H1 (cell line): Measurements from ENCODE around the gene SFXN2. TPM values are rescaled to one million over a fixed set of nuclear protein-coding genes. Genes with fewer than 3 reads are reported as not detected.

Source experiments
- CTCF ChIA-PET: fragments of 300-600 bp; sonication (Branson Sonifier 250); formaldehyde crosslinking; loops from one replicate; lab custom pipeline; 2021; ENCODE audit not compliant: partially characterized antibody; lab: Charles Lee
- POLR2A ChIA-PET: fragments of 300-600 bp; sonication (Branson Sonifier 250); formaldehyde crosslinking; loops from one replicate; lab custom pipeline; 2021; ENCODE audit warnings: inconsistent platforms; ENCODE audit not compliant: partially characterized antibody; lab: Charles Lee
- DNase-seq, 2 experiments: peaks; one replicate each; pipeline versions ENCODE4 v3.0.0 to v3.0.0-alpha.2; 2010 to 2022; ENCODE audit warnings: low spot score in 2 of 2, low read depth in 1 of 2, mixed read lengths in 1 of 2
- FAIRE-seq: peaks from 2 replicates; lab custom pipeline; 2011; peaks lifted over from hg19 to GRCh38; lab: Jason Lieb, UNC
- H2AFZ ChIP-seq: 2 replicates; pipeline ENCODE4 v1.8.1; 2012; ENCODE audit warnings: low read length, inconsistent platforms
- H2AK5ac ChIP-seq: 2 replicates; pipeline ENCODE4 v1.6.1; 2013; ENCODE audit warnings: low read depth, low read length
- H2BK120ac ChIP-seq: replicated peaks from 2 replicates; pipeline ENCODE3; 2013; ENCODE audit warnings: low read depth, low read length, inconsistent platforms
- H2BK12ac ChIP-seq: 2 replicates; pipeline ENCODE4 v1.6.1; 2013; ENCODE audit warnings: low read depth, low read length
- H2BK15ac ChIP-seq: 2 replicates; pipeline ENCODE4 v1.6.1; 2013; ENCODE audit warnings: low read length
- H2BK20ac ChIP-seq: 2 replicates; pipeline ENCODE4 v1.6.1; 2013; ENCODE audit warnings: low read length
- H2BK5ac ChIP-seq: 2 replicates; pipeline ENCODE4 v1.6.1; 2013; ENCODE audit warnings: low read depth, low read length
- H3K14ac ChIP-seq: 2 replicates; pipeline ENCODE4 v1.6.1; 2013; ENCODE audit warnings: inconsistent platforms; ENCODE audit not compliant: insufficient read length
- H3K18ac ChIP-seq: 2 replicates; pipeline ENCODE4 v1.6.1; 2013; ENCODE audit warnings: low read length; ENCODE audit errors: extremely low read depth
- H3K23ac ChIP-seq: 2 replicates; pipeline ENCODE4 v1.6.1; 2013; ENCODE audit warnings: inconsistent platforms; ENCODE audit not compliant: insufficient read length
- H3K23me2 ChIP-seq: 2 replicates; pipeline ENCODE4 v1.6.1; 2013; ENCODE audit warnings: low read depth, low read length
- H3K27ac ChIP-seq: 2 replicates; pipeline ENCODE4 v1.6.1; 2011; ENCODE audit warnings: low read depth, low read length, inconsistent platforms
- H3K27me3 ChIP-seq, 4 experiments: replicated peaks in 1 of 4; 1 replicate in 1 of 4; 2 replicates in 3 of 4; pipeline versions ENCODE4 v1.6.1 to v1.8.1; 2011 to 2013; ENCODE audit warnings: low read length in 3 of 4, mild to moderate bottlenecking in 3 of 4, inconsistent platforms in 2 of 4, mixed read lengths in 2 of 4, moderate library complexity in 1 of 4; ENCODE audit not compliant: control insufficient read depth in 3 of 4, insufficient read depth in 3 of 4; ENCODE audit errors: extremely low read depth in 1 of 4
- H3K36me3 ChIP-seq, 4 experiments: 2 replicates each; pipeline versions ENCODE4 v1.6.1 to v1.8.1; 2011 to 2013; ENCODE audit warnings: mild to moderate bottlenecking in 4 of 4, low read length in 3 of 4, moderate library complexity in 2 of 4, control low read depth in 1 of 4, inconsistent platforms in 1 of 4; ENCODE audit not compliant: insufficient read depth in 4 of 4, control insufficient read depth in 2 of 4
- H3K4ac ChIP-seq: replicated peaks from 2 replicates; pipeline ENCODE3; 2013; ENCODE audit warnings: low read length, low read depth, mixed read lengths, inconsistent platforms; ENCODE audit not compliant: insufficient read length
- H3K4me1 ChIP-seq, 4 experiments: replicated peaks in 1 of 4; 1 replicate in 1 of 4; 2 replicates in 3 of 4; pipeline versions ENCODE4 v1.6.1 to v1.8.1; 2011 to 2013; ENCODE audit warnings: low read length in 3 of 4, inconsistent platforms in 2 of 4, mixed read lengths in 1 of 4; ENCODE audit not compliant: insufficient read depth in 4 of 4, control insufficient read depth in 3 of 4
- H3K4me2 ChIP-seq, 2 experiments: 2 replicates each; pipeline versions ENCODE4 v1.6.1 to v1.8.1; 2011 to 2013; ENCODE audit warnings: low read depth in 2 of 2, low read length in 2 of 2, control low read depth in 1 of 2, inconsistent platforms in 1 of 2, mild to moderate bottlenecking in 1 of 2; ENCODE audit not compliant: insufficient read depth in 1 of 2
- H3K4me3 ChIP-seq, 4 experiments: fragments of 200-600, 300-600 bp in 1 of 4; sonication (generic), shearing (Covaris generic), sonication (Bioruptor Twin) in 1 of 4; 2 replicates each; pipeline versions ENCODE4 v1.5.1 to v1.8.1; 2011 to 2016; ENCODE audit warnings: low read length in 4 of 4, low read depth in 3 of 4, control low read depth in 2 of 4, inconsistent platforms in 2 of 4, mild to moderate bottlenecking in 2 of 4, mixed read lengths in 1 of 4, moderate library complexity in 1 of 4; ENCODE audit not compliant: insufficient read depth in 2 of 4; ENCODE audit errors: extremely low read depth in 1 of 4
- H3K56ac ChIP-seq: replicated peaks from 2 replicates; pipeline ENCODE3; 2013; ENCODE audit warnings: low read depth, mild to moderate bottlenecking, mixed read lengths, low read length, inconsistent platforms; ENCODE audit not compliant: insufficient read length
- H3K79me1 ChIP-seq: 2 replicates; pipeline ENCODE4 v1.6.1; 2013; ENCODE audit warnings: low read depth, low read length, control low read depth
- H3K79me2 ChIP-seq, 2 experiments: 2 replicates each; pipeline versions ENCODE4 v1.6.1 to v1.8.1; 2012 to 2013; ENCODE audit warnings: low read length in 2 of 2, mild to moderate bottlenecking in 2 of 2, inconsistent platforms in 1 of 2; ENCODE audit not compliant: insufficient read depth in 2 of 2, control insufficient read depth in 1 of 2
- H3K9ac ChIP-seq, 4 experiments: replicated peaks in 1 of 4; 1 replicate in 1 of 4; 2 replicates in 3 of 4; pipeline versions ENCODE4 v1.6.1 to v1.8.1; 2011 to 2013; ENCODE audit warnings: low read depth in 3 of 4, low read length in 3 of 4, control low read depth in 2 of 4, mild to moderate bottlenecking in 2 of 4, moderate library complexity in 2 of 4, inconsistent platforms in 1 of 4; ENCODE audit errors: extremely low read depth in 1 of 4
- H3K9me3 ChIP-seq, 2 experiments: 2 replicates each; pipeline versions ENCODE4 v1.6.1 to v1.8.1; 2012 to 2013; ENCODE audit warnings: mild to moderate bottlenecking in 2 of 2, moderate library complexity in 2 of 2, control low read depth in 1 of 2, inconsistent platforms in 1 of 2, low read depth in 1 of 2, low read length in 1 of 2, mixed read lengths in 1 of 2; ENCODE audit not compliant: insufficient read depth in 2 of 2
- H4K20me1 ChIP-seq, 2 experiments: replicated peaks in 1 of 2; 2 replicates each; pipeline versions ENCODE3 to v1.8.1; 2011 to 2013; ENCODE audit warnings: inconsistent platforms in 2 of 2, low read length in 2 of 2, mild to moderate bottlenecking in 1 of 2; ENCODE audit not compliant: insufficient read depth in 2 of 2, control insufficient read depth in 1 of 2
- H4K5ac ChIP-seq: 2 replicates; pipeline ENCODE4 v1.6.1; 2013; ENCODE audit warnings: low read length, low read depth, mixed read lengths, inconsistent platforms; ENCODE audit not compliant: insufficient read length
- H4K8ac ChIP-seq: 2 replicates; pipeline ENCODE4 v1.8.0; 2013; ENCODE audit warnings: mild to moderate bottlenecking, moderate library complexity, low read length, inconsistent platforms; ENCODE audit not compliant: insufficient read depth; ENCODE audit errors: extremely low read depth
- H4K91ac ChIP-seq: replicated peaks from 2 replicates; pipeline ENCODE3; 2013; ENCODE audit warnings: low read length, mixed read lengths, inconsistent platforms; ENCODE audit not compliant: insufficient read length
- ASH2L ChIP-seq: fragments of 200-600, 300-600 bp; sonication (generic); IDR thresholded peaks from one replicate; pipeline ENCODE4 v1.7.1; 2017; ENCODE audit warnings: low read length
- ATF3 ChIP-seq: IDR thresholded peaks from 2 replicates; pipeline ENCODE4 v1.6.1; 2011; ENCODE audit warnings: low read depth, mild to moderate bottlenecking, low read length; ENCODE audit not compliant: insufficient read depth
- BCL11A ChIP-seq, 2 experiments: IDR thresholded peaks; one replicate each; pipeline ENCODE4 v1.6.1; 2011; ENCODE audit warnings: low read depth in 2 of 2, low read length in 2 of 2, mild to moderate bottlenecking in 2 of 2
- BRCA1 ChIP-seq: IDR thresholded peaks from 2 replicates; pipeline ENCODE4 v1.6.1; 2012; ENCODE audit warnings: low read depth, low read length, improper control_type of control experiment
- CHD1 ChIP-seq: IDR thresholded peaks from 2 replicates; pipeline ENCODE4 v1.6.1; 2012; ENCODE audit warnings: low read depth, low read length, improper control_type of control experiment
- CREB1 ChIP-seq: IDR thresholded peaks from 2 replicates; pipeline ENCODE4 v1.6.1; 2012; ENCODE audit warnings: inconsistent platforms
- JUN ChIP-seq: IDR thresholded peaks from 2 replicates; pipeline ENCODE4 v1.6.1; 2011; ENCODE audit warnings: low read depth, mild to moderate bottlenecking, improper control_type of control experiment, low read length
- MAFK ChIP-seq: IDR thresholded peaks from 2 replicates; pipeline ENCODE4 v1.6.1; 2012; ENCODE audit warnings: low read depth, mild to moderate bottlenecking, improper control_type of control experiment, low read length
- RBBP5 ChIP-seq: IDR thresholded peaks from 2 replicates; pipeline ENCODE4 v1.7.1; 2012; ENCODE audit warnings: low read depth, mild to moderate bottlenecking, inconsistent platforms, low read length, moderate library complexity, borderline replicate concordance
- RNF2 ChIP-seq: fragments of 200-900, 300-1000 bp; sonication (generic); IDR thresholded peaks from 2 replicates; pipeline ENCODE4 v1.7.1; 2016; ENCODE audit warnings: borderline replicate concordance, low read depth, mild to moderate bottlenecking, antibody characterized with exemption, low read length; ENCODE audit not compliant: poor library complexity, severe bottlenecking; ENCODE audit errors: missing control alignments
- RXRA ChIP-seq: IDR thresholded peaks from 2 replicates; pipeline ENCODE4 v1.6.1; 2011; ENCODE audit warnings: low read depth, mild to moderate bottlenecking, low read length, moderate library complexity; ENCODE audit not compliant: insufficient read depth
- TAF1 ChIP-seq: IDR thresholded peaks from 2 replicates; pipeline ENCODE4 v1.6.1; 2011; ENCODE audit warnings: mild to moderate bottlenecking, low read depth, low read length
- USF2 ChIP-seq: IDR thresholded peaks from 2 replicates; pipeline ENCODE4 v1.6.1; 2011; ENCODE audit warnings: low read length, improper control_type of control experiment
- WGBS, 2 experiments: shearing (Covaris generic) in 1 of 2; methylation state at CpG; one replicate each; pipeline versions ENCODE4 v1.1.6 to v1.1.7; 2013 to 2015; ENCODE audit warnings: low lambda C conversion rate in 2 of 2, mixed read lengths in 2 of 2, inconsistent platforms in 1 of 2, low coverage in 1 of 2, missing lambda C conversion rate in 1 of 2; ENCODE audit not compliant: insufficient replicate concordance in 2 of 2, insufficient coverage in 1 of 2, insufficient read length in 1 of 2; ENCODE audit errors: extremely low coverage in 1 of 2, missing lambda C conversion rate in 1 of 2; 5-methylcytosine and 5-hydroxymethylcytosine counted together
- polyA plus RNA-seq, 7 experiments: library from polyadenylated mRNA; depleted of rRNA in 3 of 7; stranded (reverse) in 5 of 7; unstranded in 2 of 7; fragments of >200 nt in 5 of 7; fragments of 200-250 nt in 2 of 7; gene quantifications; 1 replicate in 5 of 7; 2 replicates in 1 of 7; 4 replicates in 1 of 7; pipeline versions ENCODE4 v1.2.1 to v1.2.3, GENCODE V29; 2011 to 2013; ENCODE audit warnings: missing spikeins in 2 of 7, mixed read lengths in 2 of 7
- total RNA-seq: library from RNA; stranded (reverse); fragmentation: NEBNext Ultra II Directional; extraction: Animal tissue kit (Norgen Biotek cat#: 25700); gene quantifications from 2 replicates; pipeline ENCODE4 v1.2.1, GENCODE V29; 2021

SFXN2 gene
- total and polyA plus RNA-seq, 2 of the 8 experiments (the other 6 are each of a cell fraction or from before 2014, with no cell fraction given), result 20.5 to 23.5 TPM

- H3K36me3 ChIP-seq, result no peaks in the 10 kb centered on the region
- no peak overlapping the region for H3K14ac ChIP-seq
- H4K8ac ChIP-seq, result no peak overlapping the region
- H3K4me2 ChIP-seq, result no peak overlapping the region
- H2BK12ac ChIP-seq, result peak overlapping the region; percentile 22; the same call in 1 of the 2 replicates
- peak overlapping the region; percentile 22; the same call in 1 of the 2 replicates for H2BK15ac ChIP-seq
- H3K18ac ChIP-seq, result no peak overlapping the region
- H2AFZ ChIP-seq, result no peak overlapping the region
- H3K23me2 ChIP-seq, result no peaks in the 10 kb centered on the region
- CTCF ChIA-PET, result interaction anchor here (0.9 kb wide), 1 partner anchor 9 kb away, joined by 3 read pairs; no protein-coding TSS in a partner anchor
- no peak overlapping the region for H3K23ac ChIP-seq
- H3K27ac ChIP-seq, result no peak overlapping the region
- peaks cover 22 to 34% (median 30%) of the 10 kb centered on the region in 4 experiments for H3K4me1 ChIP-seq
- H3K9ac ChIP-seq, result no peak overlapping the region
- no peak overlapping the region; the same call in 1 of the 2 replicates for H2BK5ac ChIP-seq
- peaks cover 2 to 4% of the 10 kb centered on the region in 2 experiments for H4K20me1 ChIP-seq
- POLR2A ChIA-PET, result interaction anchor here (0.9 to 2.3 kb wide), 3 partner anchors 9 to 34 kb away, joined by 3 to 7 read pairs (median 6); no protein-coding TSS in a partner anchor
- H3K56ac ChIP-seq, result no peak overlapping the region
- WGBS, 2 experiments, result 92% methylated on average over 1 of the region's 1 CpG; no CpG with 5 or more reads in 1 of the 2 experiments
- no peaks in the 10 kb centered on the region for H3K79me2 ChIP-seq
- H2BK20ac ChIP-seq, result no peak overlapping the region
- no peaks in the 10 kb centered on the region; a peak in 2 of 7 replicates for H3K27me3 ChIP-seq
- H3K79me1 ChIP-seq, result peaks cover 6% of the 10 kb centered on the region
- no peak overlapping the region for H4K91ac ChIP-seq
- no peak overlapping the region for H3K4me3 ChIP-seq
- no peak overlapping the region for H4K5ac ChIP-seq
- H2AK5ac ChIP-seq, result no peak overlapping the region
- no peak overlapping the region for H2BK120ac ChIP-seq
- DNase-seq (no peak), FAIRE-seq (no peak)
- H3K9me3 ChIP-seq, result no peaks in the 10 kb centered on the region
- no peak overlapping the region for H3K4ac ChIP-seq
- TF ChIP-seq CREB1 (no peak), CHD1 (no peak), JUN (no peak), BCL11A (IDR thresholded peaks at IDR 0.05; ENCODE audit: low read depth in 2 of 2, low read length in 2 of 2) (no peak), ATF3 (no peak), RNF2 (no peak), BRCA1 (no peak), RBBP5 (no peak), ASH2L (no peak), RXRA (no peak), TAF1 (no peak), MAFK (no peak), USF2 (no peak)
Measured at GRCh38 chr10:102780527-102780808, 66.0 kb downstream of the SFXN2 start.
